ENCODE results near the gene ANO10. TPM values are rescaled to one million over a fixed set of nuclear protein-coding genes. Genes with fewer than 3 reads are reported as not detected.

ANO10 gene
- total and polyA plus RNA-seq, 4 donors, result 19.9 to 33.2 (median 25.3) TPM

DNA sequence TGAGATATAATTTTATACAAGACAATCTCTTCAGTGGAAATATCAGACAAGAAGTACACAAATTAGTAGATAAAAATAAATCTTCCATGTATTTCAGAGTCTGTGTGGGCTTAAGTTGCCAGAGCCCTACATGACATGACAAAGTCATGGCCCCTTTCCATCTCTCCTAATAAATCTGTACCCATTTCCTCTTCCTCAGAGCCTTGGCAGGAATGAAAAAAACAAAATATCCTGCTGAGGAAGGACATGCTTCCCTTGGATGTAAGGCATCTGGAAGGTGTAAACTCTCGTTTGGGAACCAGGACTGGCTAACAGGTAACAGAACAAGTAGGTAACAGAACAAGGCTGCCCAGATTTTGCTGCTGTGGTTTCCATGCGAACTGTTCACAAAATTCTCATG is 187.4 kb downstream of the ANO10 start:
- WGBS, 2 donors, result 75 to 77% methylated on average over 2 of the region's 2 CpGs
- Histone ChIP-seq H3K9me3 (ENCODE audit: control insufficient read depth in 4 of 4, insufficient read depth in 3 of 4, low read length in 3 of 4) (no peaks in the 10 kb centered on the region), H3K36me3 (ENCODE audit: control insufficient read depth in 4 of 4, insufficient read depth in 4 of 4, low read length in 4 of 4) (no peaks in the 10 kb centered on the region), H3K4me1 (ENCODE audit: control insufficient read depth in 5 of 5, insufficient read depth in 5 of 5, low read length in 5 of 5) (peaks cover 0 to 18% (median 2%) of the 10 kb centered on the region in 5 donors), H3K27me3 (ENCODE audit: control insufficient read depth in 3 of 3, insufficient read depth in 3 of 3, low read length in 2 of 3) (no peaks in the 10 kb centered on the region), H3K9ac (ENCODE audit: insufficient read depth in 1 of 2, low read length in 2 of 2) (no peak overlapping the region), H3K27ac (ENCODE audit: low read depth in 1 of 2, low read length in 1 of 2) (peak overlapping the region in 1 of 2 donors; percentile 31), H3K4me3 (no peak overlapping the region)
- ATAC-seq (ENCODE audit: insufficient read depth, low FRiP score) (no peak), DNase-seq (peak in 1 of 3 donors; percentile 42)
- TF ChIP-seq, protein P1, sequence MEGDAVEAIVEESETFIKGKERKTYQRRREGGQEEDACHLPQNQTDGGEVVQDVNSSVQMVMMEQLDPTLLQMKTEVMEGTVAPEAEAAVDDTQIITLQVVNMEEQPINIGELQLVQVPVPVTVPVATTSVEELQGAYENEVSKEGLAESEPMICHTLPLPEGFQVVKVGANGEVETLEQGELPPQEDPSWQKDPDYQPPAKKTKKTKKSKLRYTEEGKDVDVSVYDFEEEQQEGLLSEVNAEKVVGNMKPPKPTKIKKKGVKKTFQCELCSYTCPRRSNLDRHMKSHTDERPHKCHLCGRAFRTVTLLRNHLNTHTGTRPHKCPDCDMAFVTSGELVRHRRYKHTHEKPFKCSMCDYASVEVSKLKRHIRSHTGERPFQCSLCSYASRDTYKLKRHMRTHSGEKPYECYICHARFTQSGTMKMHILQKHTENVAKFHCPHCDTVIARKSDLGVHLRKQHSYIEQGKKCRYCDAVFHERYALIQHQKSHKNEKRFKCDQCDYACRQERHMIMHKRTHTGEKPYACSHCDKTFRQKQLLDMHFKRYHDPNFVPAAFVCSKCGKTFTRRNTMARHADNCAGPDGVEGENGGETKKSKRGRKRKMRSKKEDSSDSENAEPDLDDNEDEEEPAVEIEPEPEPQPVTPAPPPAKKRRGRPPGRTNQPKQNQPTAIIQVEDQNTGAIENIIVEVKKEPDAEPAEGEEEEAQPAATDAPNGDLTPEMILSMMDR (IDR thresholded peaks at IDR 0.05; ENCODE audit: control extremely low read depth, extremely low read depth), result no peak

DNA sequence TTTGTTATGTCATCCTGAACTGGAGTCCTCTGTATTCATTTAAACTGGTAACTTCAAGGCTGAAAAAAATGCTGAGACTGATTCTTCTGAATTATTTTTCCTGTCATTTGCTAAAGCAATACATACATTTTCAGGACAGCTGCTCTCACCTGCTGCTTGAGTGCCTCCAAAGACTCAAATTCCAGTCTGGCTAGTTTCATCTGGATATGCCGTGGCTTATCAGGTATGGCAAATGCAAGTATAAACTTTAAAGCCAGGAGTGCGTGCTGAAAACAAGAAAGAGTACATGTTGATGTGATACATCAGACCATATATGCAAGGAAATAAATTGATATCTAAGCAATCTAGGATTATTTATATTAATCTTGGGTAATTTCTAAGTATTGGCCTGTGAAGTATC is 189.3 kb downstream of the ANO10 start:
- 97 to 98% methylated on average over 2 of the region's 2 CpGs for WGBS, 2 donors
- H3K27ac ChIP-seq (ENCODE audit: low read depth in 1 of 2, low read length in 1 of 2), result no peak overlapping the region
- TF ChIP-seq, protein P1 (IDR thresholded peaks at IDR 0.05; ENCODE audit: control extremely low read depth, extremely low read depth), result no peak
- H3K27me3 ChIP-seq (ENCODE audit: control insufficient read depth in 3 of 3, insufficient read depth in 3 of 3, low read length in 2 of 3), result no peaks in the 10 kb centered on the region
- H3K36me3 ChIP-seq (ENCODE audit: control insufficient read depth in 4 of 4, insufficient read depth in 4 of 4, low read length in 4 of 4), result no peaks in the 10 kb centered on the region
- DNase-seq (peak in 1 of 3 donors; percentile 40), ATAC-seq (ENCODE audit: insufficient read depth, low FRiP score) (no peak)
- no peaks in the 10 kb centered on the region for H3K9me3 ChIP-seq (ENCODE audit: control insufficient read depth in 4 of 4, insufficient read depth in 3 of 4, low read length in 3 of 4)
- H3K9ac ChIP-seq (ENCODE audit: insufficient read depth in 1 of 2, low read length in 2 of 2), result no peak overlapping the region
- H3K4me1 ChIP-seq (ENCODE audit: control insufficient read depth in 5 of 5, insufficient read depth in 5 of 5, low read length in 5 of 5), result peaks cover 0 to 18% (median 2%) of the 10 kb centered on the region in 5 donors
- H3K4me3 ChIP-seq, result no peak overlapping the region

DNA sequence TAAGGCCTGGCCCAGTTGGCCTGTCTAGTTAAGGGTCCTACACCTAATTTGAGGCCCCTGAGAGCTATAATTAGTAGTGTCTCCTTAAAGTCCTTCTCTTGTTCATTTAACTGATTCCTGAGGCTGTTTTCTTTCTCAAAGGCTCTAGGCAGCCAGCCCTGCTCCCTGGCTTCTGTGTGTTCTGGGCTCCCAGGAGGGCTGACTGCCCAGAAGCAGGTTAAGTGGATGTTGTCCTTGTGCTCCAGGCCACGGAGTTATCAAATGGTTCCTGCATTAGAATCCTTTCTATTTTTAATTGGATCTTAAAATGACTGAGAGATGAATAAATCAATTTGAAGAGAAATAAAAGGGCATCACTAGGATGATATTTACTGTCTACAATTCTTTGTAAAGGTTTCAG is 195.4 kb downstream of the ANO10 start:
- H3K9me3 ChIP-seq (ENCODE audit: control insufficient read depth in 4 of 4, insufficient read depth in 3 of 4, low read length in 3 of 4), result no peaks in the 10 kb centered on the region
- H3K36me3 ChIP-seq (ENCODE audit: control insufficient read depth in 4 of 4, insufficient read depth in 4 of 4, low read length in 4 of 4), result no peaks in the 10 kb centered on the region
- TF ChIP-seq, protein P1 (IDR thresholded peaks at IDR 0.05; ENCODE audit: control extremely low read depth, extremely low read depth), result no peak
- H3K27ac ChIP-seq (ENCODE audit: low read depth in 1 of 2, low read length in 1 of 2), result peak overlapping the region in 1 of 2 donors; percentile 88
- no peak overlapping the region for H3K9ac ChIP-seq (ENCODE audit: insufficient read depth in 1 of 2, low read length in 2 of 2)
- DNase-seq (no peak), ATAC-seq (ENCODE audit: insufficient read depth, low FRiP score) (no peak)
- peaks cover 0 to 7% (median 0%) of the 10 kb centered on the region in 5 donors for H3K4me1 ChIP-seq (ENCODE audit: control insufficient read depth in 5 of 5, insufficient read depth in 5 of 5, low read length in 5 of 5)
- H3K27me3 ChIP-seq (ENCODE audit: control insufficient read depth in 3 of 3, insufficient read depth in 3 of 3, low read length in 2 of 3), result no peaks in the 10 kb centered on the region
- WGBS, 2 donors, result 74 to 92% methylated on average over 1 of the region's 1 CpG
- no peak overlapping the region for H3K4me3 ChIP-seq

DNA sequence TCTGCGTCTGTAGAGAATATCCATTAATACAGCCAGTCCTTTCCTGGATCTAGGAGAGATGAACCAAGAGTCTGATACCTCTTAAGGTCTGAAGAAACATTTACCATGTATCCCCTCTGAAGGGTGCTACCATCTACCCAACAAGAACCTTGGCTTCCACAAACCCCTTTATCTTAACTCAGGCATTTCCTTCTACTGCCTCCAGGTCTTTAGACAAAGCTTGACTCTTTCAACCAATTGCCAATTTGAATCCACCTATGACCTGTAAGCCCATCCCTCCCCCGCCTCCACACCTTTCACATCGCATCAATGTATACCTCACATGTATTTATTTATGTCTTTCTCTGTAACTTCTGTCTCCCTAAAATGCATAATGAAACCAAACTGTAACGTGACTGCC is 196.0 kb downstream of the ANO10 start:
- H3K4me3 ChIP-seq, result no peak overlapping the region

More for the DNA sequence above, 196.0 kb downstream of the ANO10 start:
- peak overlapping the region in 1 of 2 donors; percentile 88 for H3K27ac ChIP-seq (ENCODE audit: low read depth in 1 of 2, low read length in 1 of 2)
- no peak for DNase-seq
- no peaks in the 10 kb centered on the region for H3K9me3 ChIP-seq (ENCODE audit: control insufficient read depth in 4 of 4, insufficient read depth in 3 of 4, low read length in 3 of 4)
- no peaks in the 10 kb centered on the region for H3K36me3 ChIP-seq (ENCODE audit: control insufficient read depth in 4 of 4, insufficient read depth in 4 of 4, low read length in 4 of 4)
- H3K9ac ChIP-seq (ENCODE audit: insufficient read depth in 1 of 2, low read length in 2 of 2), result no peak overlapping the region
- peaks cover 0 to 7% (median 0%) of the 10 kb centered on the region in 5 donors for H3K4me1 ChIP-seq (ENCODE audit: control insufficient read depth in 5 of 5, insufficient read depth in 5 of 5, low read length in 5 of 5)
- H3K27me3 ChIP-seq (ENCODE audit: control insufficient read depth in 3 of 3, insufficient read depth in 3 of 3, low read length in 2 of 3), result no peaks in the 10 kb centered on the region
- ATAC-seq (ENCODE audit: insufficient read depth, low FRiP score), result no peak
- TF ChIP-seq, protein P1 (IDR thresholded peaks at IDR 0.05; ENCODE audit: control extremely low read depth, extremely low read depth), result no peak
- WGBS, 2 donors, result 93 to 96% methylated on average over 4 of the region's 4 CpGs
